ENCODE measurements around the gene CCDC190.
"Not testable (repeated sequence)": the region's sequence is repeated elsewhere in the genome, so short reads cannot be mapped to it uniquely, and the experiment has no call there.

Gene CCDC190

GRCh38 chr1:162899422-162900146, 38.6 kb upstream of the CCDC190 start:
- H3K4me3 ChIP-seq (ENCODE audit: low read depth, low read length) = no peak overlapping the region
- H3K9me3 ChIP-seq (ENCODE audit: control insufficient read depth, insufficient read depth, low read length) = no peaks in the 10 kb centered on the region
- no peaks in the 10 kb centered on the region for H3K4me1 ChIP-seq (ENCODE audit: control insufficient read depth, insufficient read depth, low read length)
- H3K27me3 ChIP-seq (ENCODE audit: control insufficient read depth, insufficient read depth, low read length) = no peaks in the 10 kb centered on the region
- no peaks in the 10 kb centered on the region for H3K36me3 ChIP-seq (ENCODE audit: control insufficient read depth, insufficient read depth, low read length)
- no peak overlapping the region for H3K9ac ChIP-seq (ENCODE audit: low read depth, low read length)

GRCh38 chr1:162893612-162893908, 32.6 kb upstream of the CCDC190 start:
- Histone ChIP-seq H3K36me3 (ENCODE audit: control insufficient read depth, insufficient read depth, low read length) (no peaks in the 10 kb centered on the region), H3K9me3 (ENCODE audit: control insufficient read depth, insufficient read depth, low read length) (no peaks in the 10 kb centered on the region), H3K4me3 (ENCODE audit: low read depth, low read length) (no peak overlapping the region), H3K4me1 (ENCODE audit: control insufficient read depth, insufficient read depth, low read length) (peaks cover 3% of the 10 kb centered on the region), H3K27me3 (ENCODE audit: control insufficient read depth, insufficient read depth, low read length) (no peaks in the 10 kb centered on the region), H3K9ac (ENCODE audit: low read depth, low read length) (no peak overlapping the region)

- H3K4me3 ChIP-seq (ENCODE audit: low read depth, low read length) = no peak overlapping the region
These were observed 32.1 kb upstream of the CCDC190 start for GRCh38 chr1:162892906-162893611.

GRCh38 chr1:162889989-162890388, 29.0 kb upstream of the CCDC190 start:
- Histone ChIP-seq H3K27me3 (ENCODE audit: control insufficient read depth, insufficient read depth, low read length) (no peaks in the 10 kb centered on the region), H3K4me3 (ENCODE audit: low read depth, low read length) (no peak overlapping the region), H3K4me1 (ENCODE audit: control insufficient read depth, insufficient read depth, low read length) (peaks cover 3% of the 10 kb centered on the region), H3K36me3 (ENCODE audit: control insufficient read depth, insufficient read depth, low read length) (no peaks in the 10 kb centered on the region), H3K9ac (ENCODE audit: low read depth, low read length) (no peak overlapping the region), H3K9me3 (ENCODE audit: control insufficient read depth, insufficient read depth, low read length) (no peaks in the 10 kb centered on the region)

More at GRCh38 chr1:162892906-162893611, 32.1 kb upstream of the CCDC190 start:
- no peaks in the 10 kb centered on the region for H3K36me3 ChIP-seq (ENCODE audit: control insufficient read depth, insufficient read depth, low read length)
- no peak overlapping the region for H3K9ac ChIP-seq (ENCODE audit: low read depth, low read length)
- H3K9me3 ChIP-seq (ENCODE audit: control insufficient read depth, insufficient read depth, low read length) = no peaks in the 10 kb centered on the region
- H3K4me1 ChIP-seq (ENCODE audit: control insufficient read depth, insufficient read depth, low read length) = peaks cover 3% of the 10 kb centered on the region
- no peaks in the 10 kb centered on the region for H3K27me3 ChIP-seq (ENCODE audit: control insufficient read depth, insufficient read depth, low read length)

- Histone ChIP-seq H3K4me3 (ENCODE audit: low read depth, low read length) (no peak overlapping the region), H3K36me3 (ENCODE audit: control insufficient read depth, insufficient read depth, low read length) (no peaks in the 10 kb centered on the region), H3K9me3 (ENCODE audit: control insufficient read depth, insufficient read depth, low read length) (no peaks in the 10 kb centered on the region), H3K9ac (ENCODE audit: low read depth, low read length) (no peak overlapping the region), H3K27me3 (ENCODE audit: control insufficient read depth, insufficient read depth, low read length) (no peaks in the 10 kb centered on the region), H3K4me1 (ENCODE audit: control insufficient read depth, insufficient read depth, low read length) (peaks cover 3% of the 10 kb centered on the region)
These were observed 25.7 kb upstream of the CCDC190 start for GRCh38 chr1:162886705-162887104.

GRCh38 chr1:162885265-162885664, 24.3 kb upstream of the CCDC190 start:
- Histone ChIP-seq H3K9ac (ENCODE audit: low read depth, low read length) (no peak overlapping the region), H3K9me3 (ENCODE audit: control insufficient read depth, insufficient read depth, low read length) (no peaks in the 10 kb centered on the region)

GRCh38 chr1:162884831-162885230, 23.9 kb upstream of the CCDC190 start:
- Histone ChIP-seq H3K4me1 (ENCODE audit: control insufficient read depth, insufficient read depth, low read length) (no peaks in the 10 kb centered on the region), H3K4me3 (ENCODE audit: low read depth, low read length) (no peak overlapping the region)

More at GRCh38 chr1:162885265-162885664, 24.3 kb upstream of the CCDC190 start:
- H3K27me3 ChIP-seq (ENCODE audit: control insufficient read depth, insufficient read depth, low read length) = no peaks in the 10 kb centered on the region
- no peaks in the 10 kb centered on the region for H3K4me1 ChIP-seq (ENCODE audit: control insufficient read depth, insufficient read depth, low read length)
- H3K36me3 ChIP-seq (ENCODE audit: control insufficient read depth, insufficient read depth, low read length) = no peaks in the 10 kb centered on the region
- H3K4me3 ChIP-seq (ENCODE audit: low read depth, low read length) = no peak overlapping the region

GRCh38 chr1:162882248-162882674, 21.3 kb upstream of the CCDC190 start:
- Histone ChIP-seq H3K27me3 (ENCODE audit: control insufficient read depth, insufficient read depth, low read length) (no peaks in the 10 kb centered on the region), H3K36me3 (ENCODE audit: control insufficient read depth, insufficient read depth, low read length) (no peaks in the 10 kb centered on the region), H3K4me1 (ENCODE audit: control insufficient read depth, insufficient read depth, low read length) (no peaks in the 10 kb centered on the region), H3K9me3 (ENCODE audit: control insufficient read depth, insufficient read depth, low read length) (no peaks in the 10 kb centered on the region), H3K4me3 (ENCODE audit: low read depth, low read length) (no peak overlapping the region), H3K9ac (ENCODE audit: low read depth, low read length) (no peak overlapping the region)

More at GRCh38 chr1:162884831-162885230, 23.9 kb upstream of the CCDC190 start:
- H3K36me3 ChIP-seq (ENCODE audit: control insufficient read depth, insufficient read depth, low read length) = no peaks in the 10 kb centered on the region
- no peaks in the 10 kb centered on the region for H3K9me3 ChIP-seq (ENCODE audit: control insufficient read depth, insufficient read depth, low read length)
- H3K9ac ChIP-seq (ENCODE audit: low read depth, low read length) = no peak overlapping the region
- H3K27me3 ChIP-seq (ENCODE audit: control insufficient read depth, insufficient read depth, low read length) = no peaks in the 10 kb centered on the region

GRCh38 chr1:162881590-162881989, 20.6 kb upstream of the CCDC190 start:
- H3K36me3 ChIP-seq (ENCODE audit: control insufficient read depth, insufficient read depth, low read length) = no peaks in the 10 kb centered on the region
- no peaks in the 10 kb centered on the region for H3K9me3 ChIP-seq (ENCODE audit: control insufficient read depth, insufficient read depth, low read length)
- H3K4me1 ChIP-seq (ENCODE audit: control insufficient read depth, insufficient read depth, low read length) = no peaks in the 10 kb centered on the region
- no peaks in the 10 kb centered on the region for H3K27me3 ChIP-seq (ENCODE audit: control insufficient read depth, insufficient read depth, low read length)
- no peak overlapping the region for H3K4me3 ChIP-seq (ENCODE audit: low read depth, low read length)
- no peak overlapping the region for H3K9ac ChIP-seq (ENCODE audit: low read depth, low read length)

GRCh38 chr1:162880617-162881016, 19.6 kb upstream of the CCDC190 start:
- H3K9me3 ChIP-seq (ENCODE audit: control insufficient read depth, insufficient read depth, low read length); H3K36me3 ChIP-seq (ENCODE audit: control insufficient read depth, insufficient read depth, low read length); H3K27me3 ChIP-seq (ENCODE audit: control insufficient read depth, insufficient read depth, low read length); H3K4me1 ChIP-seq (ENCODE audit: control insufficient read depth, insufficient read depth, low read length); H3K4me3 ChIP-seq (ENCODE audit: low read depth, low read length); H3K9ac ChIP-seq (ENCODE audit: low read depth, low read length): not testable (repeated sequence)

GRCh38 chr1:162878000-162878596, 17.1 kb upstream of the CCDC190 start:
- Histone ChIP-seq H3K36me3 (ENCODE audit: control insufficient read depth, insufficient read depth, low read length) (no peaks in the 10 kb centered on the region), H3K9ac (ENCODE audit: low read depth, low read length) (no peak overlapping the region), H3K27me3 (ENCODE audit: control insufficient read depth, insufficient read depth, low read length) (no peaks in the 10 kb centered on the region), H3K4me1 (ENCODE audit: control insufficient read depth, insufficient read depth, low read length) (no peaks in the 10 kb centered on the region), H3K4me3 (ENCODE audit: low read depth, low read length) (no peak overlapping the region), H3K9me3 (ENCODE audit: control insufficient read depth, insufficient read depth, low read length) (no peaks in the 10 kb centered on the region)

- Histone ChIP-seq H3K4me3 (ENCODE audit: low read depth, low read length) (no peak overlapping the region), H3K4me1 (ENCODE audit: control insufficient read depth, insufficient read depth, low read length) (no peaks in the 10 kb centered on the region), H3K9me3 (ENCODE audit: control insufficient read depth, insufficient read depth, low read length) (no peaks in the 10 kb centered on the region), H3K36me3 (ENCODE audit: control insufficient read depth, insufficient read depth, low read length) (no peaks in the 10 kb centered on the region), H3K27me3 (ENCODE audit: control insufficient read depth, insufficient read depth, low read length) (no peaks in the 10 kb centered on the region), H3K9ac (ENCODE audit: low read depth, low read length) (no peak overlapping the region)
These were observed 16.4 kb upstream of the CCDC190 start for GRCh38 chr1:162877412-162877811.

All from iPS-15b (cell line).